ELF-1 (cell line): Measurements from ENCODE around the gene LONRF3.
A peak's percentile ranks its signal among the peaks of the same experiment; 100 is the strongest.

ENCODE experiments used
- DNase-seq: peaks from one replicate; pipeline ENCODE4 v3.0.0-alpha.2; 2016; ENCODE audit warnings: low read depth, low spot score

Gene LONRF3

DNA sequence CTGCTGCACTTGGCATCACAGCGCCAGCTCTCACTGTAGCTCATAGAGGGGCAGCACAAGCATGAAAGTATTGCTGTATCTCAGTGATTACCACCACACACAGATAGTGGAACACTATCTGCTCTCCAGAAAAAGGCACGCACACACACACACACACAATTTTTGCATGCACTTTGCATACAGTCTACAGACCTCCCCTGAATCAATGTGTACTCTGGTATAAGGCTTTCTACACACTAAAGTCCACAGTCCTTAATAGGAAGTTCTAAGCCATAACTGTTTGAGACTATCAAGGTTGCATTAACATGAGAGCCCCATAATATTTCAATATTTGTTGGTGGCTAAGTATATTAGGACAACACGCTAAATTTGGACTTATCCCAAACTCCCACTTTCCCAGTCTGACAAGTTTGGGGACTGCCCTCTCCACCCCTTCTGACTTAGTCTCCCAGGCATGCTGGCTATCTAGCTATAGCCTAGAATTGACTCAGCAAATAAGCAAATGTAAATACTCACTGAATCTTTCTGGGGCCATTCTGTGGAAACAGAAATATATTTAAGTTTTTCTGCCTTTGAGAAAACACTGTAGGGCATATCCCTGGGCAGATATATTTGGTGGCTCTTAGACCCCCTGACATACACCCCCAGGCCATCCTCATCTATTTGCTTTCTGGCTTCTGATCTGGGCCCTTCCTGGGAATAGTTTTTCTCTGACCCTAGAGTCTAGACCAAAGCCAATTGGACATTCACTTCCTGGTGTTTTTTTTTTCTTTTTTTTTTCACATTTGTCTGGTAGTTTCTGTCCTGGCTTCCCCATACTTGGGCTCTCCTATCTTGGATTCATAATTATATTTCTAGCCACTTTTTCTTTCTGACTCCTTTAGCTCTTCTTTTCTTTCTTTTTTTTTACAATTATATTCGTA, 62.0 kb downstream of the LONRF3 start:
- DNase-seq = no peak

DNA sequence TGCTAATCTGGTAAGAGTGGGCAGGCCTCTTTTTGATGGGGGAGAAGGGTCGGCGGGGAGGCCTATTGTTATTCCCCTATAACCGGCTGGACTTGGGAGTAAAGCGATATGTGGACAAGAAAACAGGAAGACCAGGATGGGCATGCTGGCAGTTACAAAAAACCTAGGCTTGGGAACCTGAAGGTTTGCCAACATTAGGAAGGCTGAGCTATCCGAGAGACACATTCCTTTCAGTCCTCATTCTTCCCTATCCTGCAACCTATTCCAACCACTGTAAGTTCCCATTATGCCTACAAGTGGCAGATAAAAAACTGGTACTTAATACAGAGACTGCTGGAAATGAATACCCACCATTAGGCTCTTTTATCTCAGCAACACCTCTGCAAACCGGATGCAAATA, 66.0 kb downstream of the LONRF3 start:
- no peak for DNase-seq

DNA sequence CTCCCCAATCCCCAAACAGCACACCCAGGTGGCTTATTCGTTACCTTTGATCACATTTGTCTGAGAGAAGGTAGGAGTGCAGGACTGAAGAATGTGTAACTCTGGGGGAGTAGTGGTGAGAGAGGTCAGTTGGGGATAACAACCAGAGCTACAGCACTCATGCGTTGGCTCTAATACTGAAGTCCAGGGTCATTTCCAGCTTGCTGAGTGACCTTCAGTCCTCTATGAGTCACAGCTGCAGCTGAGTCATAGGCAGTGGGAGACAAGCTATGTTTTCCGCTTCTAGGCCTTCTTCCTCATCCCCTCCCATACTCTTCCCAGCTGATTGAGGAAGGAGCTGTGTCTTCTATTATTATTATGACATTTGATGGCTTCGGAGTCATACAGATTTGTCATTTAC, 66.8 kb downstream of the LONRF3 start:
- DNase-seq = no peak

DNA sequence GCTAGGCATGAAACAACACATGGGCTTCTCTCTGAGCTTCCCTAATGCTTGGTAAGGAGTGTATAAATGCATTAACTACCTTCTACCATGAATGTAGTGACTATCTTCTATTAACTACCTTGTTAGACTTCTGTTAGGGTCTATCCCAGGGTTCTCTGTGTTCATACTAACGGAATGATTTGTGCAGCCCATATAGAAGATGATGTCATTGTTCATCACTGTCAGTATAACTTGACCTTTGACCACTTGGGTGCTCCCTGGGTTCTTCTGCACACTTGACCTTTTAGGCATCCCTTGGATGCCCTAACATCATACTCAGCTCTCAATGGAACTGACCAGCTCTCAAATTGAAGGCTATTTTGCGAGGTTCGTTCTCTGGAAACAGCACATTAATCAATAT, 67.6 kb downstream of the LONRF3 start:
- DNase-seq = no peak

DNA sequence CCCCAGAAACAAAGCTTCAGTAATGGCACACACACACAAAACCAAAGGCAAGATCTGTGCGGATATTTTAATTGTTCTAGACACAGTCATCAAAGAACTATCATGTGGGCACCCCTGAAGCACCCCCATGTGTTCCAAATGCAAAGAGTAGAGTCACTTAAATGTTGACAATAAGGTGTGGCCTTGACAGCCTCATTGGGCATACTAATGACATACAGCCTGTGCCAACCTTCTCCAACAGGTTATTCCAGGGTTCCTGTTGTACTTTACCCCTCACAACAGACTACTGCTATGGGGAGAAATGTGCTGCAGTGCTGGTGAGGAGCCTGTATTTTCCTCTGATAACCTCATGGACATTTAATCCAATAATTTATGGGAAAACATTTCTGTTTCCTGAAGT, 68.6 kb downstream of the LONRF3 start:
- no peak for DNase-seq

DNA sequence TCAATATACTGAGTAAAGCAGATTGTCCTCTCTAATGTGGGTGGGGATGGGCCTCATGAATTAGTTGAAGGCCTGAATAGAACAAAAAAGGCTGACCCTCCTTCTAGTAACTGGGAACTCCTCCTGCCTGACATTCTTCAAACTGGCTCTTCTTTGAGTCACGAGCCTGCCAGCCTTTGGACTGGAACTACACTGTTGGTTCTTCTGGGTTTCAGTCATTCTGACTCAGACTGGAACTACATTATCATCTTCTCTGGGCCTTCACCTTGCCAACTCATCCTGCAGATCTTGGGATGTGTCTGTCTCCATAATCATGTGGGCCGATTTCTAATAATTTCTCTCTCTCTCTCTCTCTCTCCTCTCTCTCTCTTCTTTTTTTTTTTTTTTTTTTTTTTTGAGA, 71.5 kb downstream of the LONRF3 start:
- no peak for DNase-seq

DNA sequence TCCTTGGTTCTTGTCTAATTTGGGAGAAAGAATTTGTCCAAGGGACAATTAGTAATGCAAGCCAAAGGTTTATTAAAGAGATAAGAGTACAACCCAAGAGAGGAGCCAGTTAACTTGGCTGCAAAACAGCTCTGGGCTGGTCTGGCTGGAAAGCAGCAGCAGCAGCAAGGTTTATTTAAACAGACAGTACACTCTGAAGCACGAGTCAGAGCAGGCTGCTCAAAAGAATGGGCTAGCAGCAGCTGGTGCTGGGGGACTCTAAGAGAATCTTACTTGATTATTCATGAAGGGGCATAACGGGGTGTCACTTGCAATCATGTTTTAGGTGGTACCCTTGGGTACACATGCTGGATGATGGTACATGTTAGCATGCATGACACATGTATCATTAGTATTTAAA, 81.3 kb downstream of the LONRF3 start:
- DNase-seq = no peak

DNA sequence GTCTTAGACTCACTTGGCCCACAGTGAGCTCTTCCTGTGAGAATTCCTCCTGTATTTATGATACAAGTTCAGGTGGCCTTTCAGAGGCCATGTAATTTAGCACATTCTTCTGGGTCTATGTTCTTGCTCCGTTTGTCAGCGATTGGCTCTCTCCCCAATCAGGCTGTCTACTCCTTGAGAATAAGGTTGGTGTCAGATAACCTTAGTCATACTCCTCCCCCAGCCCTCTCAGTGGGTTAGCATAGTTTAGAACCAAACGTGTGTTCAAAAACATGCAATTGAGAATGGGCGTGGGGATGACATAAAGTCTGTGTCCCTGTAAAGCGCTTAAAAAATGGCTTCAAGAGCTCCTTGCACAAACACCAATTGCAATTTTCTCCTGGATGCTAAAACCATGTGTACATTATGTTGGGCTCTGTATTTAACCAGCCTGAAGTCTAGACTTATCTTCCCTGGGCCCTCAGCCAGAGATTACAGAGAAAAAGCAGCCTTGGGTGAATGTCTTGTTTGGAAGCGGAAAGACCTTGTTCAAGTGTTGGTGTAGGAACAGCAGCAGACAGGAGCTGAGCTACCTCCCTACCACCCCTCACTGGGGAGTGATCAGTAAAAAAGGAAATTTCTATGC, 88.4 kb downstream of the LONRF3 start:
- DNase-seq = peak; percentile 27

DNA sequence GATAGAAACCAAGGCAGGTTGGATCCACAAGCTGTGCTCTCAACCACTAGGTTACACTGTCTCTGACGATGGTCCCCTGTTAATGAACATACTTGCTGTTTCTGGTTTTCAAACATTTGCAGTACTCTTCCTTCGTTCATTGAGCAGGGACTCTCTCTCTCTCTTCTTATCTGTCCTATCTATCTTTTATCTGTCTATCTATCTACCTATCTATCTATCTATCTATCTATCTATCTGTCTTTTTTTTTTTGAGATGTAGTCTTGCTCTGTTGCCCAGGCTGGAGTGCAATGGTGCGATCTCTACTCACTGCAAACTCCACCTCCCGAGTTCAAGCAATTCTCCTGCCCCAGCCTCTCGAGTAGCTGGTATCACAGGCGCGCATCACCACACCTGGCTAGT, 89.0 kb downstream of the LONRF3 start:
- DNase-seq = no peak

DNA sequence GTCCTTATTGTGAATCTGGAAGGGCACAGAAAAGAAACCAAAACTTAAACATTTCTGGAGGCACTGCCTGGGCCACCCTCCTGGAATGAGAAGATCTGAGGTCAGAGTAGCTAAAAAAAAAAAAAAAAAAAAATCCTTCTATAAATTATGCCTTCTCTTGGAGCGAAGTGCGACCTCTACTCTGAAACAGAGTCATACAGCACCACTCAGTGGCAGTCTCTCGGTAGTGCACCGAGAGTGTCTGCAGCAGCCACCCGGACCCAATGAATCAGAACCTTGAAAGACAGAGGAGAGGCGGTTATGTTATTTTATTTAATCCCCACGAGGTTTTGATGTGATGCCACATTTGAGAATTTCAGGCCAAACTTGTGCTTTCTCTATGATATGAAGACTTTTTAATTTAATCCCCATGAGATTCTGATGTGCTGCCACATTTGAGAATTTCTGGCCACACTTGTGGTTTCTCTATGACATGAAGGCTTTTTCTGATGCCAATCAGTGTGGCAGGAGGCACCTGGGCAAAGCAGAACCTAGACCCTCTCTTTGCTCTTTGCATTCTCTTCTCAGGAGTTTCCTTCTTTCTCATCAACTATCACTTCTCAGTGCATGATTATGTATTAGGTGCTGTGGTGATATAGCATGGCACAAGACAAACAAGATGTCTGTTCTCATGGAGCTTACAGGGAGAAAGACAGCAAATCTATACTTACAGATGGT, 92.8 kb downstream of the LONRF3 start:
- DNase-seq = peak; percentile 65
